BE2C (cell line): Measurements from ENCODE around the gene SHB.

Experiments
- DNase-seq: peaks from one replicate; pipeline ENCODE4 v3.0.0-alpha.2; 2020
- H3K27me3 ChIP-seq: fragments of 250-450 bp; sonication (Bioruptor Pico); 2 replicates; pipeline ENCODE4 v1.5.1; 2020; ENCODE audit warnings: mild to moderate bottlenecking
- H3K36me3 ChIP-seq: fragments of 250-450 bp; sonication (Bioruptor Pico); 2 replicates; pipeline ENCODE4 v1.5.1; 2020; ENCODE audit warnings: mild to moderate bottlenecking
- H3K4me1 ChIP-seq: fragments of 250-450 bp; sonication (Bioruptor Pico); 2 replicates; pipeline ENCODE4 v1.5.1; 2020
- H3K4me3 ChIP-seq: 2 replicates; pipeline ENCODE4 v1.5.1; 2011; ENCODE audit warnings: low read depth, low read length
- H3K9me3 ChIP-seq: fragments of 250-450 bp; sonication (Bioruptor Pico); 2 replicates; pipeline ENCODE4 v1.5.1; 2020
- CTCF ChIP-seq: IDR thresholded peaks from 2 replicates; pipeline ENCODE4 v1.5.1; 2012; ENCODE audit warnings: mild to moderate bottlenecking, low read depth, low read length

Gene SHB

GRCh38 chr9:37873955-37874354 is 195.1 kb downstream of the SHB start:
- Histone ChIP-seq H3K27me3 (no peaks in the 10 kb centered on the region), H3K4me3 (no peak overlapping the region), H3K36me3 (peaks cover 2% of the 10 kb centered on the region; the same call in 1 of the 2 replicates), H3K9me3 (no peaks in the 10 kb centered on the region), H3K4me1 (no peaks in the 10 kb centered on the region)
- no peak for DNase-seq
- TF ChIP-seq CTCF = no peak

DNA sequence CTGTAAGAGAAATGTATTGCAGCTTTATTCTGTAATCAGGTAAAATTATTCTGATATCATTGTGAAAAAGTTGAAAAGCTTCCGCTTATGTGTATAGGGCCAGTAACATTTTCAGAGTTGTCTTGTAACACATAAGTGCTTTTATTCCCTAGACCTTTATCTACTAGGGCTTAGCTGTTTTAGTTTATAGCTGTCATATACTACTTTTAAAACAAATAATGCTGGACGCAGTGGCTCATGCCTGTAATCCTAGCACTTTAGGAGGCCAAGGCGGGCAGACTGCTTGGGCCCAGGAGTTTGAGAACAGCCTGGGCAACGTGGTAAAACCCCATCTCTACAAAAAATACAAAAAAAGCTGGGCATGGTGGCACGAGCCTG is 198.2 kb downstream of the SHB start:
- TF ChIP-seq CTCF = no peak
- DNase-seq = no peak
- Histone ChIP-seq H3K4me1 (no peaks in the 10 kb centered on the region), H3K4me3 (no peak overlapping the region), H3K27me3 (no peaks in the 10 kb centered on the region), H3K36me3 (no peaks in the 10 kb centered on the region), H3K9me3 (no peaks in the 10 kb centered on the region)

GRCh38 chr9:37870081-37870798 is 198.8 kb downstream of the SHB start:
- Histone ChIP-seq H3K4me3 (no peak overlapping the region), H3K9me3 (no peaks in the 10 kb centered on the region), H3K36me3 (no peaks in the 10 kb centered on the region), H3K4me1 (no peaks in the 10 kb centered on the region), H3K27me3 (no peaks in the 10 kb centered on the region)
- no peak for DNase-seq
- TF ChIP-seq CTCF = no peak
